NT2/D1 (cell line): ENCODE measurements around the gene BRD1.

ENCODE experiments used
- YY1 ChIP-seq: IDR thresholded peaks from 2 replicates; pipeline ENCODE4 v1.6.1; 2011; ENCODE audit not compliant: insufficient read length, insufficient read depth
- ZNF274 ChIP-seq: IDR thresholded peaks from 2 replicates; pipeline ENCODE4 v1.6.1; 2011; ENCODE audit warnings: mild to moderate bottlenecking, low read depth, low read length

GRCh38 chr22:49798486-49799151 is 29.1 kb downstream of the BRD1 start:
- TF ChIP-seq YY1, result no peak
- TF ChIP-seq ZNF274, result no peak
